CD4-positive, alpha-beta T cell treated with Interleukin-6 at 100 ng/mL for 8 hours (primary cell): Measurements from ENCODE around the gene METTL22.
A peak's percentile ranks its signal among the peaks of the same experiment; 100 is the strongest.
"Not testable (repeated sequence)": the region's sequence is repeated elsewhere in the genome, so short reads cannot be mapped to it uniquely, and the experiment has no call there.

Source experiments
- DNase-seq: peaks from one replicate; pipeline ENCODE4 v3.0.0-alpha.2; 2020; ENCODE audit warnings: mixed read lengths, low spot score

Gene METTL22

GRCh38 chr16:8632675-8633182 lies 11.2 kb downstream of the METTL22 start:
- no peak for DNase-seq

GRCh38 chr16:8634991-8635736 lies 13.7 kb downstream of the METTL22 start:
- DNase-seq: no peak

DNA sequence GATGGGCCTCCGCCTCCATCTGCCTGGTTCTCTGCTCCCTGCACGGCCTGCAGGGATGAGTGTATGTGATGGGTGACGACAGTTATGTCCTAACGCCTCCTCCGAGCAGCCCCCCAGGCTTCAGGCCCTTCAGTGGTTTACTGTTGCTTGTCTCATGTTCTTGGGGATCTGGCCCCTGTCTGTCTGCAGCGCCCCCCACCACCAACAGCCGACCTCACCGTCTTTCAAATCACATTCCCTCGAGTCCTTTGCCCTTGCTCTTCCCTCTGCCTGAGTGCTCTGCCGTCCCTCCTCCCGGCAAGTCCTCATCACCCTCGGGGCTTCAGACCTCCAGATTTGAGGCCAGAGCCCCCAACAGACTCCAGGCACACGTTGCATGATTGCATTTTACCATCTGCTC lies 18.2 kb downstream of the METTL22 start:
- DNase-seq: no peak

- DNase-seq: no peak
Measured at GRCh38 chr16:8641671-8642070, 20.2 kb downstream of the METTL22 start.

- DNase-seq: no peak
Measured at GRCh38 chr16:8642146-8642545, 20.6 kb downstream of the METTL22 start.

GRCh38 chr16:8644211-8645140 lies 23.0 kb downstream of the METTL22 start:
- DNase-seq: no peak

- DNase-seq: no peak
Measured at GRCh38 chr16:8645141-8645521, 23.6 kb downstream of the METTL22 start.

- DNase-seq: no peak
Measured at GRCh38 chr16:8645831-8646230, 24.3 kb downstream of the METTL22 start.

DNA sequence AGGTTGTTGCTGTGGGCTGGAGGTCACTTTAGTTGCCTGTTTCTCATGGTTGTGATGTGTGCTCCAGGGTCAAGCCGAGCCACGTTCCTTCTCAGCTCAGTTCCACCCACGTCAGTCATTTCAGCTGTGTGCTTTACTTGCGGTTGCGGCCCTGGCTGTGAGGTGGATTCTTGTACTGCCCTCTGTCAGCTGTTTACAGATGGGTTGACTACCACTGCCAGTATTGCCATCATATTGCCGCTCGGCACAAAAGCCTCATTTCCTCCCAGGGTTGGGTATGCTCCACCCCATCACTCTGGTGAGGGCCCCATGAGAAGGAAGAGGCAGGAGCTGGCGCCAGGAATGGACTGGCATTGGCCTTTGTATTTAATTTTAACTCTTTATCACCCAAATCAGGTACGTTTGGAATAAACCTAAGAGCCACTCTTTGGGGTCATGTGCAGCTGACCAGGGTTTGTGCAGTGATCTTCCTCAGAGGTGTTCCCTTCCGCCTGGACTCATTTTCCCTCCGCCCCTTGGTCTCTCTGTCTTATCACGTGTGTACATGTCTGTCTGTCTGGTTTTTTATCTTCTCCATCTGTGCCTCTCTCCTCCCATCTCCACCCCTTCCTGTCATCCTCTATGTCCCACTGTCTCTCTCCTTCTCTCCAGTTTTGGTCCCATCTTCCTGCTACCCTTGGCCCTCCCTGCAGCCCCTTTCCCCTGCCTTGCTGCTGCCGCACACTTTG lies 25.0 kb downstream of the METTL22 start:
- no peak for DNase-seq

GRCh38 chr16:8647721-8648318 lies 26.3 kb downstream of the METTL22 start:
- no peak for DNase-seq

- DNase-seq: no peak
Measured at GRCh38 chr16:8648877-8649276, 27.4 kb downstream of the METTL22 start.

DNA sequence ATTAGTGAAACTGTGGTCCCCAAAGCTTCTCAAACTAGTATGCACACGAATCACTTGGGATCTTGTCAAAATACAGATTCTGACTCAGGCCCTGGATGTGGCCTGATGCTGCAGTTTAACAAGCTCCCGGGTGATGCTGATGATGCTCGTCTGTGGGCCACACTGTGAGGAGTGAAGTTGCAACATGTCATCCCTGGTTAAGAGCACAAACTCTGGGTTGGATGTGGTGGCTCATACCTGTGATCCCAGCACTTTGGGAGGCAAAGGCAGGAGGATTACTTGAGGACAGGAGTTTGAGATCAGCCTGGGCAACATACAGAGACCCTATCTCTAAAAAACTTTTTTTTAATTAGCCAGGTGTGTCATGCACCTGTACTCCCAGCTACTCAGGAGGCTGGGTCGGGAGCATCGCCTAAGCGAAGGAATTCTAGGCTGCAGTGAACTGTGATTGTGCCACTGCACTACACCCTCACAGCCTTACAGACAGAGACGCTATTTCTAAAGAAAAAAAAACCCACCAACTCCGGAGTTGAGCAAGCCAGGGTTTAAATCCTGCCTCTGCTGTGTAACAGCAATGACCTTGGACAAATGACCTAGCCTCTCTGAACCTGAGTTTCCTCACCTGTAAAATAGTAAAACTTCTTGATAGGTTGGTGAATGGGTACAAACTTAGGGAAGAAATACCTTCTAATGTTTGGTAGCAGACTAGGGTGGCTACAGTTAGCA lies 28.5 kb downstream of the METTL22 start:
- DNase-seq: no peak

DNA sequence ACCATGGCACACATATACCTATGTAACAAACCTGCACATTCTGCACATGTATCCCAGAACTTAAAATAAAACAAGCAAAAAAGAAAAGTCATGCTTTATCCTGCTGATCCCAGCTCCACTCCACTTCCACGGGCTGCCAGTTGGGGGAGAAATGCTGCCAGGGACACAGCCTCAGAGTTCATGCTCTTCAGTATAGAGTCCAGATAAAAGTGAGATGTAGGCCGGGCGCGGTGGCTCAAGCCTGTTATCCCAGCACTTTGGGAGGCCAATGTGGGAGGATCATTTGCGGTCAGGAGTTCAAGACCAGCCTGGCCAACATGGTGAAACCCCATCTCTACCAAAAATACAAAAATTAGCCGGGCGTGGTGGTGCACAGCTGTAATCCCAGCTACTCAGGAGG lies 30.5 kb downstream of the METTL22 start:
- DNase-seq: not testable (repeated sequence)

GRCh38 chr16:8655184-8655717 lies 33.8 kb downstream of the METTL22 start:
- DNase-seq: no peak

- no peak for DNase-seq
Measured at GRCh38 chr16:8656376-8656775, 34.9 kb downstream of the METTL22 start.

- peak; percentile 47 for DNase-seq
Measured at GRCh38 chr16:8660841-8661301, 39.4 kb downstream of the METTL22 start.

- no peak for DNase-seq
Measured at GRCh38 chr16:8661703-8662102, 40.2 kb downstream of the METTL22 start.

DNA sequence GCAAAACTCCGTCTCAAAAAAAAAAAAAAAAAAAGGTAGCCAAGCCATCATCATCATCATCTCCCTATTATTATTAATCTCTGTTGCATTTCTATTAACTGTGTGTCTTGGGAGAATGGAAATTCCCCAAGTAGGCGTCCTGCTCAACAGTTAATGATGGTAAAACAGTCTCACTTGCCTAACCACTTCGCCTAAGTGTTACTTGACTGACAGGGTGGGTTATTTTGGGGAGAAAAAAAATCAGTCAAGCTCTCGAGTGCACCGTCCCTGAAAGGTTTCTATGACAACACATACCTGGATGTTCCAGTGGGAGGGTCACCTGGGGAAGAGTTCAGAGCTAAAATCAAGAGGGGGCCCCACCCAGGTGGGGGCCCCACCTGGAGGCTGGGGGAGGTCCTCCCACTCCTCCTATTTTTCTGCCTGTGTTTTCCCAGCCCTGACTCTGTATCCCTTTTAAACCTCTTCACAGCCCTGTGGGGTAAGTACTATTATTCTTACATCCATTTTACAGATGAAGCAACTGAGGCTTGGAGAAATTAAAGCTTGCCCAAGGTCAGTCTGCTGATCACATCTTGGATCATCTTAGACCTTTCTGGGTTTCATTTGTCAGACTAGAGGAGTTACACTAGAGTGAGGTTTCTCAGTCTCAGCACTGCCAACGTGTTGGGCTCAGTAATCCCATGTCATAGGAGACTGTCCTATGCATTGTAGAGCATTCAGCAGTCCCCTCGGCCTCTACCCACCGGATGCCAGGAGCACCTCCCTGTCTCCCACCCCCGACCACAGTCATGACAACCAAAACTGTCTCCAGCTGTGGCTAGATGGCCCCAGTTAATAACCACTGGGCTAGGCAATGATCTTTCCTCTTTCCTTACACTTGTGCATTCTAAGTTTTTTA lies 41.9 kb downstream of the METTL22 start:
- DNase-seq: no peak

GRCh38 chr16:8665529-8665928 lies 44.0 kb downstream of the METTL22 start:
- DNase-seq: no peak

DNA sequence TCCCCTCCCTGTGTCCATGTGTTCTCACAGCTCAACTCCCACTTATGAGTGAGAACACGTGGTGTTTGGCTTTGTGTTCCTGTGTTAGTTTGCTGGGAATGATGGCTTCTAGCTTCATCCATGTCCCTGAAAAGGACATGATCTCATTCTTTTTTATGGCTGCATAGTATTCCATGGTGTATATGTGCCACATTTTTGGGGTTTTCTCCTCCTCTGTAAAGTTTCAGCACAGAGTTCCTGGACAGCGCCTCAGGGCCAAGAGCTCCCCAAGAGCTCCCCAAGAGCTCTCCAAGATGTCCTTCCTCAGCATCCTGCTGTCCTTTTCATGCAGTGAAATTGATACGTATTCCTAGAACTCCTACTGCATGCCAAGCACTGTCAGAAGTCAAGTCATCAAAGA lies 46.0 kb downstream of the METTL22 start:
- DNase-seq: no peak
